GM19328 (cell line): ENCODE measurements around the gene PLCL2.
"Not testable (repeated sequence)": the region's sequence is repeated elsewhere in the genome, so short reads cannot be mapped to it uniquely, and the experiment has no call there.

Source experiments
- ATAC-seq: cut with Tn5 transposase; IDR thresholded peaks from one replicate; pipeline ENCODE4 v1.9.1; 2021; ENCODE audit warnings: mild to moderate bottlenecking, moderate library complexity; ENCODE audit not compliant: unreplicated experiment

The PLCL2 gene

DNA sequence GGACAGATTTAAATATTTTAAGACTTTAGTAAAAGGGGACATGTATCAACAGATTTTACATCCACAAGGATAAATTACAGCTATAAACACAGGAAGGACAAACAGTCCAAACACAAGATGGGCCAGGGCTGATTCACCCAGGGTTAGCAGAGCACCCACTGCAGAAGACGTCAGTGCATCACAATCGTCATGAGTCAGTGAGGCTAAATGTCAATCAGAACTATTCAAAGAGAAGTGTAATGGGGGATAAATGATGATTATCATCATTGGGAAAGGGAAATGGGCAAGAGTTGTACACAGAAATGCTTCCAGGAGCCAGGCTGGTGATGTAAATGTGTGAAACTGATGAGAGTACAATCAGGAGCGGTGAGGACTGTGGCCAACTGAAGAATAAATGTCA is 226.8 kb downstream of the PLCL2 start:
- no peak for ATAC-seq

DNA sequence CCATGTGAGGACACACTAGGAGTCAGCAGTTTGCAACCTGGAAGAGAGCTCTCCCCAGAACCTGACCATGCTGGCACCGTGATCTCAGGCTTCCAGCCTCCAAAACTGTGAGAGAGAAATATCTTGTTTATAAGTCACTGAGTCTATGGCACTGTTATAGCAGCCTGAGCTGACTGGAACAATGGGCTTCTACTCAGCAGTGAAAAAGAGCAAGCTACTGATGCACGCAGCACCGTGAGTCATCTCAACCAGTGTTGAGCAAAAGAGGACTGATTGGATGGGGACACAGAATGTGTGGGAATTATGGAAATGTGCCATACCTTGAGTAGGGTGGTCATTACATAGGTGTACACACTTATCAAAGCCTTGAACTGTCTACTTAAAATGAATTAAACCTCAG is 230.4 kb downstream of the PLCL2 start:
- ATAC-seq, result no peak

GRCh38 chr3:17116007-17116600 is 231.3 kb downstream of the PLCL2 start:
- no peak for ATAC-seq

GRCh38 chr3:17118771-17119170 is 234.0 kb downstream of the PLCL2 start:
- ATAC-seq, result no peak

DNA sequence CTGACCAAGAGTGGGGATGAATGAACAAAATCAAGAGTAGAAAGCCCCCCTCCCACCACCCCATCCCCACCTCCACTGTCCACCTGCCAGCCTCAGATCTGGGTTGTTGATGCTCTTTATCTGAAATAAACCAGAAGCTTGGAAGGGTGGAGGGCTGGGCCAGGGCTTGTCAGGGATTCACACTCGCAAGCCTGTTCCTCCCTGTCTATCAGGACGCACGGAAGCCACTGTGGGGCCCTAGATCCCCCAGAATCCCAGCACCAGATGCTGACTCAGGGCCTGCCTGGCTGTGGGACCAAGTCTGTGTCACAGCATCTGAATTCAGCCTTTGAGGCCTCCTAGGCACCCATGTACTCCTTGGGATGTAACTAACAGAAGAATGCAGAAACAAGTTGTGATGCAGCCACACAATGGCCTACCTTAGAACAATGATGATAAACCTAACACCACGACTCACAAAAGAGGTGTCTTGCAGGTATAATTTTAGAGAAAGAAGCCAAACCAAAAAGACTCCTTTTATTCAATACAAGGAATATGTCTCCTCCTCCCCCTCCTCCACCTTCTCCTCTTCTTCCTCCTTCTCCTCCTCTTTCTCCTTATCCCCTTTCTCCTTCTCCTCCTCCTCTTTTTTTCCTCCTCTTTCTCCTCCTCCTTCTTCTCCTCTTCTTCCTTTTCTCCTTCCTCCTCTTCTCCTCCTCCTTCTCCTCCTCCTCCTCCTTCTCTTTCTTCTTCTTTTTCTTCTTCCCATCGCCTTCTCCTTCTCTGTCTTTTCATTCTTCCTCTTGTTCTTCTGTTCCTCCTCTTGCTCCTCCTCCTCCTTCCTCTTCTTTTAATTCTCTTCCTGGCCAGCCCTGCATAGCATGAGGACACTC is 234.7 kb downstream of the PLCL2 start:
- ATAC-seq, result no peak

GRCh38 chr3:17120115-17120514 is 235.4 kb downstream of the PLCL2 start:
- no peak for ATAC-seq

- ATAC-seq, result no peak
Measured at GRCh38 chr3:17121336-17121735, 236.6 kb downstream of the PLCL2 start.

DNA sequence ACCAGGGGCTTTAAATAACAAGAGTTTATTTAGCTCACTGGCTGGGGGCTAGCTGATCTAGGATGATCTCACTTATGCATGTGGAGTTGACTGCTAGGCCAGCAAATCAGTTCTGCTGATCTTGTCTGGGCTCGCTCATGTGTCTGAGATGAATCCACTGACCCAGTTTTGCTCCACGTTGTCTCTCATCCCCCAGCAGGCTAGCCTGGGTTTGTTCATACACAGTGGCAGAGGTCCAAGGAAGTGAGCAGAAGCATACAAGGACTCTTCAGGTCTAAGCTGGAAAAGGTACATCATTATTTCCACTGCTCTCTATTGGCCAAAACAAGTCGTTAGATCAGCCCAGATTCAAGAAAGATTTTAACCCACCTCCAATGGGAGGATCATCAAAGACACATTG is 238.0 kb downstream of the PLCL2 start:
- no peak for ATAC-seq

DNA sequence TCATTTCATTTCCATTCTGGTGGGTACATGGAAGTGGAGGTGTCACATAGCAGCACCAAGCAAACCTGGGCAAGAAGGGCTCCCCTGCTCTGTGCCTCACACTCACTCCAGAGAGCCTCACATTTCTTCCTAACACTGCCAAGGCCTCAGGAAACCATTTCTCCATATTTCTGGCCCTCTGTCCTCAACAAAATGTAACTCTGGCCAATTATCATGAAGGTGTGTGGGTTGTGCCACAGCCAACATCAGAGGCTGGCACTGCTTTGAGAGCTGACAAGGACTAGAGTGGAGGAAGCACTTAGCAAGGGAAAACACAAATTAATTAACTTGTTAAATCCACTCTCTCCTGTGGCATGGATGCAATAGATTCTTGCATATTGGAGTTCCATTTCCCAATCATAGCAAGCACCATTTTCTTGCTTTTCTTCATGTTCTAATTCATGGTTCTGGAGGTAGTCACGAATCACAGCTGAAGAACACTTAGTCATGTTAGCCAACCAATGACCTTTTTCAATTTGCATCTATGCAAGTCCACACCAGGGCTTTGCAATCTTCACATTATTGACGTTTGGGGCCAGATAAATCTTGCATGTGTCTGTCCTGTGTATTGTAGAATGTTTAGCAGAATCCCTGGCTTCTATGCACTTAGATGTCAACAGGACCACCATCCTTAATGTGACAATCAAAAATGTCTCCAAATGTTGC is 241.1 kb downstream of the PLCL2 start:
- ATAC-seq, result no peak

GRCh38 chr3:17128671-17129070 is 243.9 kb downstream of the PLCL2 start:
- not testable (repeated sequence) for ATAC-seq

DNA sequence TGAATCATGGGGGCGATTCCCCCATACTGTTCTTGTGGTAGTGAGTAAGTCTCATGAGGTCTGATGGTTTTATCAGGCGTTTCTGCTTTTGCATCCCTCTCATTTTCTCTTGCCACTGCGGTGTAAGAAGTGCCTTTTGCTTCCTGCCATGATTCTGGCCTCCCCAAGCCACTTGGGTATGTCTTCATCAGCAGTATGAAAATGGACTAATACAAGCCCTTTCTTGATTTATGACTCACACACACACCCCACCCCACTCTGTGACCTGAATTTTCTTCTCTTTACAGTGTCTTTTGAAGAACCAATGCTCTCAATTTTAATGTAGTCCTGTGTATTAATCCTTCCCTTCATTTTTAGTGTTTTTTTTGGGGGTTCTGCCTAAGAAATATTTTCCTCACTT is 244.8 kb downstream of the PLCL2 start:
- ATAC-seq, result no peak

- no peak for ATAC-seq
Measured at GRCh38 chr3:17130956-17131355, 246.2 kb downstream of the PLCL2 start.

- no peak for ATAC-seq
Measured at GRCh38 chr3:17132286-17133115, 247.7 kb downstream of the PLCL2 start.

DNA sequence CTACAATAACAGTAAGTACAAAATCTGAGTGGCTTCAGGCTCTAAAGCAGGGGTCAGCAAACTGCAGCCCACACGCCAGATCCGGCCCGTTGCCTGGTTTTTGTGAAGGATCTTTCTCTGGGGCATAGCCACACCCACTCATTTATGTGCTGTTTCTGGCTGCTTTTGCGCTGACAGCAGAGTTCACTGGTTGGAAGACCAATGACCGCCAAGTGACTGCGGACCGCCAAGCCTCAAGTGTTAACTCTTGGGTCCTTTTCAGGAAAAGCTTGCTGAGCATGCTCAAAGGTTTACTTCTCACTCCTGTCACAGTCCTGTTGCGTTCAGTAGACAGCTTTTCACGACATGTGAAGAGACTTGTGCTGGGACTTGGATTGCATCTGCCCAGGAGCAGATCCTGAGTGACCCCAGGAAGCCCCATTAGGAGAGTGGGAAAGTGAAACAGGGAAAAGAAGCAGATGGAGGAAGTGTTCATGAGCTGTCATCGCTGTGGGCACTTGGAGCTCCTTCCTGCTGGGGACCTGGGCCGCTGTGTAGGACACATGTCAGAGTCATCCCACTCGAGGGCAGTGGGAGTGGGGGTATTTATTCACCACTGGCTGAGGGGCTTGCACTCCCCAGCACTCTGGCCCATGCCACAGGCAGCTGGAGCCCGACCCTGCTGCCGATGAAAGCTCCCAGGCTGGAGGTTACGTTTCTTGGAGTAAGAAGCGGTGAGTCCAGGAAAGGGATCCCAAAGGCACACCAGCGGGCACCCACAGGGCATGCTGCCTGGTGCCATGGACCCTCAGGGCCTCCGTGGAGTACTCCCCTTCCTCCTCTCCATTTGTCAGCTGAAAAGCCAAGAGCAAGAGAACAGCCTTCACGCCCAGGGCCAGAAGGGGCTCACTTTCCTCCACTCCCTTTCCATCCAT is 249.1 kb downstream of the PLCL2 start:
- no peak for ATAC-seq

GRCh38 chr3:17135696-17136095 is 250.9 kb downstream of the PLCL2 start:
- ATAC-seq, result no peak

- no peak for ATAC-seq
Measured at GRCh38 chr3:17136136-17136721, 251.5 kb downstream of the PLCL2 start.

DNA sequence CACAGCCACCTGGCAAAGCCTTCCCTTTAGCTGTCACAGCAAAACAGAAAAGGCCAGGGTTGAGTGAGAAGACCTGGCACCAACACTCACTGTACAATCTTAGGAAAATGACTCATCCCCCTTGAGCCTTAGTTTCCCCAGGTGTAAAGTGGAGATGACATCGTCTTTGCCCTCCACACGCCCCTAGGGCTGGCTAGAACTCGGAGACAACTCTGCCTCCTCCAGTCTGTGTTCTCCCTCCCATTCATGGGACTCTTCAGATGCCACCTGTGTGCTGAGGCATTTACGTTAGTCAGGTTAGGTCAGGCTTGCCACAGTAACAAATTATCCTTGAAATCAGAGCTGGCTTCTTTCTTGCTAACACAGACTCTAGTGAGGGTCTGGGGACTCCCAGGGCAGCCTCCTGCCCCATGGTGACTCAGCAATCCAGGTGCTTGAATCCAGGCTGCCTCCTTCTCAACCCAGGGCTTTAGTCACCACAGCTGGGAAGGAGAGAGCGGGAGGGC is 252.6 kb downstream of the PLCL2 start:
- no peak for ATAC-seq

DNA sequence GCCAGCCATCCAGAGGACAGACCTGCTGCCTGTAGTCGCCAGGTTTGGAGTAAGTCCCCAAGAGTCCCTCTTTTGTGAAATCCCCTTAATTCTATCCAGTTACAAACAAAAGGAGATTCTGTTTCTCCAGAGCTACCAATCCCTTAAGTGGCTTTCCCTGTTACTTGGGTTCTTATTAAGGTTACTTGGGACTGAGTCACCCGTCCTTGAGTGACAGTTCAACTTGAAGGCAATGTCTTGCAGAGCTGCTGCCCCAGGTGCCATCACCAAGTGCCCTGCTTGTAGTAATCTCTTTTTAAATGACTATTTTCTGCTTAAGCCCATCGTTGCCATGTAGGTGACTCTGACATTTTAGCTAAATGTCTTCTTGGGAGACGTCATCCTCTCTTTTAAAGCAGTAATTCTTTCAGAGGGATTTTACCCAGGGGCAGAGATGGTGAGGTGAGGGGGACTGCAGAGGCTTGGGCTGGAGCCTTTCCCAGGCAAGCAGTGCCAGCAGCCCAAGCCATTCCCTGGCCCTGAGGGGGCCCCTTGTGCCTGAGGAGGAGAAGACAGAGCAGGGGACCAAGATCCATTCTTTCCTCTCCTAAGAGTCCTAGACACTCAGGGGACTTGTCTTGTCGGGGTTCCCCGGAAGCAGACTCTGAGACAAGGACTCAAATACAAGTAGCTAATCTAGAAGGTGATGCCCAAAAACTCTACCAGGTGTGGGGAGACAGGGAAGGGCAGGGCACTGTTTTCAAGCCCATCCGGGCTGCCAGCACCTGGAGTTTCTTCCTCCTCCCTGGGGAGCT is 253.7 kb downstream of the PLCL2 start:
- no peak for ATAC-seq
